CD4-positive, alpha-beta T cell treated with Interferon gamma for 1 hour (primary cell): ENCODE results near the gene HASPIN.

Experiments used
- DNase-seq: peaks from one replicate; pipeline ENCODE4 v3.0.0-alpha.2; 2020

The HASPIN gene

DNA sequence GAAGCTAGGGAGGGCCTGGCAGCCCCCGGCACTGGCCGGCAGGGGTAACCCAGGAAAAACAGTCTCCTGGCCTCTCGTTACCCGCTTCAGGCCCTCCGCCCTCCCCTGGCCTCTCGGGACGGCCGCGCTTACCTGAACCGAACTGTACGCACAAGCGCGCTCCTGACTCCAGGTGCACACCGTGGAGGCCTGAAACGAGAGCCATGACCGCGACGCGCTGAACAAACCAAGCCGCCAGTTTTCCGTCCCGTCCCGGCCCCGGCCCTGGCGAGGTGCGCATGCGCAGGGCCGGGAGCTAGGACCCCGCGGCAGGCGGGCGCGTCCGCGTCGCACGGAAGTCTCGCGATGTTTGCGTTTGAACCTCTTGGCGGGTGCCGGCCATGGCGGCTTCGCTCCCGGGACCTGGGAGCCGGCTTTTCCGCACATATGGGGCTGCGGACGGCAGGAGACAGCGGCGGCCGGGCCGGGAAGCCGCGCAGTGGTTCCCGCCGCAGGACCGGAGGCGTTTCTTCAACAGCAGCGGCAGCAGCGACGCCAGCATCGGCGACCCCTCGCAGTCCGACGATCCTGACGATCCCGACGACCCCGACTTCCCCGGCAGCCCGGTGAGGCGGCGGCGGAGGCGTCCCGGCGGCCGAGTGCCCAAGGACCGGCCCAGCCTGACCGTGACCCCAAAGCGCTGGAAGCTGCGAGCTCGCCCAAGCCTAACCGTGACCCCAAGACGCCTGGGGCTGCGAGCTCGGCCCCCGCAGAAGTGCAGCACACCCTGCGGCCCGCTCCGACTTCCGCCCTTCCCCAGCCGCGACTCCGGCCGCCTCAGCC lies at the start of gene HASPIN:
Gene HASPIN (plus strand): TSS at position 348 of the 822 bp plus-strand sequence. CDS start 33 bp downstream, at position 381.
- DNase-seq, result peak; percentile 89

DNA sequence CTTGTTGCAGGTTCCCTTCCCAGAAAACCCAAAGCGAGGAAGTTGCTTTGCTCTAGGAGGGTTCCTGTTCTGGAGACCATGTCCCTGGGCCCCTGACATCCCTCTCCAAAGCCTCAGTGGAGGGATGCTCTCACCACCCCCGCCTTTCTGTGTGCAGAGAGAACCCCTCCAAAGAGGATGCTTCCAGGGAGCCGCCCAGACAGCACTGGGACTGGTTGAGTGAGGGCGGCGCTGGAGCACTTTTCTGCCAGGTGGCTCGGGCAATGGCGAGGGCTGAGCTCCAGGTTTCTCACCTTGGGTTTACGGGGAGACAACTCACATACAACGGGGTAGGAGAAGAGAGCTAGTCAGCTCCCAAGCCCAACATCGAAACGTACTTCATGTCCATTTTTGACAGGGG lies 47.8 kb upstream of the HASPIN start:
- no peak for DNase-seq

DNA sequence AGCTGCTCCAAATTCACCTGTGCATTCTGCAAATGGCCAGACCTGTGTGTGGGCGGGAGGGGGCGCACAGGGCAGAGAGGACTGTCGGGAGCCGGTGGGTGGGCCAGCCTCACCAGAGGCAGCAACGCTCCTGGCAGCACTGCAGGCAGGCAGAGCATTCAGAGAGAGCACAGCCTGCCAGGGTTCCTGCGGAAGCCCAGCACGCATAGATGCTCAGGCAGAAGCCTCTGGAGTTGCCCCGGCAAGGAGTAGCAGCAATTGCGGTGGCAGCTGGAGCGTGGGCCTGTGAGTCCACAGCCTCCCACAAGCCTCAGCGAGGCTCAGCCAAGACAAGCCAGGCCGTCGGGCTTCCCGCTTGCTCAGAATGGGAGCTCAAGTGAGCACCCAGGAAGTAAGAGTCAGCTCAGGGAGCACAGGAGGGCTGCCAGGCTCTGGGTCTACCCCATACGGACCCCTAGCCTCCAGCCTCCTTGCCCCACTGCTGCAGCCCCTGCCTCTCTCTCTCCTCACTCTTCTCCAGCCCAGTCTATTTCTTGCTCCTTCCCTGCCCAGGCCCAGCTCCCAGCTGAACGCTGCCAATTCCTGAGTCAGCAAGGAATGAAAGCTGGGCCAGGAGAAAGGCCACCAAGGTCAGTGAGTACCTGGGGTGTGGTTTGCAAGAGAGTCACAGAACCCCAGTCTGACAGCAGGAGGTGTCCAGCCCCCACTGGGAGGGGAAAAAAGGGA lies 45.4 kb upstream of the HASPIN start:
- DNase-seq, result no peak

DNA sequence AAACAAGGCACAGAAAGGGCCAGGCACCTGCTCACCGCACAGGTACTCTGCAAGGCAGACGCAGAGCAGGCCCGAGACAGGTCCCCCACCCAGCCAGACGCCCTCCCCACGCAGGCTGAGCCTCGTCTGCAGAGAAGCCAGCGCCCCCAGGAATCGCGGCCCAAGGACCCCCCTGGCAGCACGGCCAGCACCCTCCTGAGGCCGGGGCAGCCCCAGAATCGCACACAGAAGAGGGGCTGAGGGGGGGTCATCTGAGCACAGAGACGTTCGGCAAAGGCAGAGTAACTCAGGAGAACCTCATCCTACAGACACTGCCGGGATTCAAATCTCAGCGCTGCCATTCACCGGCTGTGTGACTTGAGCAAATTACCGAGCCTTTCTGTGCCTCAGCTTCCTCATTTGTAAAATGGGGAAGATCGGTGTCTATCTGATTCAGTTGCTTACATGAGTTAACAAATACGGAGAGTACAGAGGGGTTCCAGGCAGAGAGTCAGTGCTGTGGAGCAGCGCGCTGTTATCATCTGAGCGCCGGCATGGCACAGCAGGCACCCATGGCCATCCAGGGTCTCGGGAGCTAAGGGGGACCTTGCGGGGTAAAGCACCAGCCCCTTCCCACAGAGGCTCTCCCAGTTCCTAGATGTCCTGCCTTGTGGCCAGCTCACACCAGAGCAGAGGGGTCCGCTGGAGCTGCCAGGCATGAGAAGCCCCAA lies 44.7 kb upstream of the HASPIN start:
- no peak for DNase-seq

DNA sequence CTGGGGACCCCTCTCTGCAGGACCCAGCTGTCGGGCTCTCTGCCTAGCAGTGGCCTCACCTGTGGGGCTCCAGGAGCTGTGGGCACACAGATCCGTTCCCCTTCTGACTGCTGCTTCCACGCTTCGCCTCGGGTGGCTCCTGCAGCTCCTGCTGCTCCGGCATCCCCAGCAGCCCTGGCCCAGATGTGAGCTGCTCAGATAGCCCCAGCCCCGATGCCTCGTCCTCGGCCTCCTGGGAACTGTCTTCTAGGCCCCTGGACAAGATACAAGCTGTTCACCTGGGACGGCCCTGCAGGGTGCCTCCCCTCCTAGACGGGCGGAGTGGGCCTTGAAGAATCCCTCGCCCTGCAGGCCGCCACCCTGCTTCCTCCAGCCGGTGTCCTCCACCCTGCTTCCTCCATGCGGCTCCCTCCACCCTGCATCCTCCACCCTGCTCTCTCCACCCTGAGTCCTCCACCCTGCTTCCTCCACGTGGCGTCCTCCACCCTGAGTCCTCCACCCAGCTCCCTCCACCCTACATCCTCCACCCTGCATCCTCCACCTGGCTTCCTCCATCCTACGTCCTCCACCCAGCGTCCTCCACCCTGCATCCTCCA lies 44.1 kb upstream of the HASPIN start:
- no peak for DNase-seq

DNA sequence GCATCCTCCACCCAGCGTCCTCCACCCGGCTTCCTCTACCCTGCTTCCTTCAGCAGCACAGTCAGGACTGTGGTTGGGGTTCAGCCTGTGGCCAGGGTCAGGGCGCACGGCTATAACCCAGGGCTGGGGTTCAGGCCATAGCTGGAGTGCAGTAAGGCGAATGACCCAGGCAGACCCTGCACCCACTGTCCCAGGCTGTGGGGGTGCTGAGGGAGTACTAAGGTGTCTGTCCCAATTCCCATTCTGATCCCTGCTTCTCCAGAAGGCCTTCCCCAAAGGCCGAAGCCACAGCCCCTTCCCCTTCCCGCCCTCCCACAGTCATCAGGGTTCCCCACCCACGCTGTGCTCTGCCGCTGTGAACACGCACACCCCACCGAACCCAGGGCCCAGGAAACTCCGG lies 42.6 kb upstream of the HASPIN start:
- no peak for DNase-seq

DNA sequence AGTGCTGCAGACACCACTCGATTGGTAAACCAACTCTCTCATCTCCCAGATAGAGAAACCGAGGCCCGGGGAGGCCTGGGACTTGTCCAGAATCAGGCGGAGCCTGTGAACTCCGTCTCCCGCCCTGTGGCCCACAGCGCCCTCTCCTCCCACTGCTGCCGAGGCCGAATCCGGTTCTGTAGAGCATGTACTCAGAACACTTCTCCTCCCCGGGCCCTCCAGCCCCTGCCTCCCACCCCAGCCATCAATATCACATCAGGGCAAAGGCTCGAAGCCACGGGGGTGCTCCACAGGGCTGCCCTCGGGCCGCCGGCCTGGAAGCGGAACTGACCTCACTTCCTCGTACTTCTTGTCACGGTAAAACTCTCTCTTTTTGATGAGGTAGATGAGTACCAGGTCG lies 42.1 kb upstream of the HASPIN start:
- no peak for DNase-seq

DNA sequence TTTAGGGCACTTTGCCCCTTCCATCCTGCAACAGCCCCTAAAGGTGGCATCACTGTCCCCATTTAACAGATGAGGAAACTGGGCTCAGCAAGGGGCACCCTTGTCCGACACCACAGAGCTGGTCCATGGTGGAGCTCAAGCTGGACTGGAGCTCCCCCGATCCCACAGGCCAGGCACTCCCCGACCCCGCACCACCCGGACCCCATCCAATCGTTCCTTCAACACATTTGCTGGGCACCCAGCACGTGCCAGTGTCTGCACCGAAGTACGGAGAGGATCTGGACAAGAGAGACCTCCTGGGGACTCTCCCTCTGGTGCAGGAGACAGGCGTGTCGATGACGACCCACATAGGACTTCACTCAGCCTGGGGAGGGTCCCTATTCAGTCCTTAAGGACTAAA lies 41.7 kb upstream of the HASPIN start:
- no peak for DNase-seq

DNA sequence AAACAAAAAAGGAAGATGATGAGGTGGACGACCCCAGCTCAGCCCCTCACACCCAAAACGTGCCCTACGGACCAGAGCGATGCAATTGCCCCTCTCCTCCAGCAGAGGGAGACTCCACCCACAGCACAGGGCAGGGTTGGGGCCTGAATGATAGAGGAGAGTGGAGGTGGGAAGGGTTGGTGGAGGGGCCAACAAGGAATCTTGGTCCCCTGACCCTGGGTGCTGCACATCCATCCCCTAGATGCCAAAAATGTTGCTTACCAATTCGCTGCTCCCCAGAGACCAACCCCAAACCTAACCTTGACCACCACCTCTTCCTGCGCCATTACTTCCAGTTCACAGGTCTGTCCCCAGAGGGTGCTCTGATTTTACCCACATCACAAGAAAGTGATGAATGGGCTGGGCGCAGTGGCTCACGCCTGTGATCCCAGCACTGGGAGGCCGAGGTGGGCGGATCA lies 40.6 kb upstream of the HASPIN start:
- peak; percentile 51 for DNase-seq

DNA sequence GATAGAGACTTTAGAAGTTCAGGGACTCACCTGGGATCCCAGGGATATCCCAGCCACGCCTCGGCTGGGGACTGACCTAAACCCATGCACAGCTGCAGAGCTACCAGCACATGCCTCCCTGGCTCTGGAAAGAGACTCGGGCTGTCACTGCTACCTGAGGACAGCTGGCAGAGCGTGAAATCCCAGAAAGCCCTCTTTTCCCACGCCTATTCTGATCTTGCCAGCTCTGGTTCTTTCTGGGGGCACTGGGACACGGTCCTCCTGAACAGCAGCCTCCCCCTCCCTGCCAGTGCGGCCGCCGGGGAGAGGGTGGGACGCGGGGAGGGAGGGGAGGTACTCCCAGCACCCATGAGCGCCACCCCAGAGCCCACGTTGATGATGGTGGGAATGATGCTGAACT lies 38.5 kb upstream of the HASPIN start:
- DNase-seq, result no peak

DNA sequence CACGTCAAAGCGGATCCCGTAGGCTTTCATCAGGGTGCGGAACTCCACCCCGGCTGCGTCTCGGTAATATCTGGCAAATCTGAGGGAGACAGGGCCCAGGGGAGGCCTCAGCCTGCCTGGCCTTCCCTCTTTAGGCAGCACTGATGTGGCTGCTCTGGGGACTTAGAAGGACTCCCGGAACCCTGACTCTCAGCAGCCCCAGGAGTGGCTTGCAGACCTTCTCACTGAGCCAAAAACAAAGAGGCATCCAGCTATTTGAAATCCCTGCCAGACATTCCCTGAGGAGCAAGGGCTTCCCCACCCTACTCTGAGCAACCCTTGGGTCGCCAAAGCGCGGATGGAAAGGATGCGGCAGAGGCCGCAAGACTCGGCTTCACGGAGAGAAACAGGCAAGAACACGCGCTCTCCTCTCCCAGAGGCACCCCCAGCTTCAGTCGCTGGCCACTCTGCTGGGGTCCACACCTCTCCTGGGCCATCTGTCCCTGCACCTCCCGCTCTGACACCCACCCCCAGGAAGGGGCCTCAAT lies 35.6 kb upstream of the HASPIN start:
- no peak for DNase-seq

DNA sequence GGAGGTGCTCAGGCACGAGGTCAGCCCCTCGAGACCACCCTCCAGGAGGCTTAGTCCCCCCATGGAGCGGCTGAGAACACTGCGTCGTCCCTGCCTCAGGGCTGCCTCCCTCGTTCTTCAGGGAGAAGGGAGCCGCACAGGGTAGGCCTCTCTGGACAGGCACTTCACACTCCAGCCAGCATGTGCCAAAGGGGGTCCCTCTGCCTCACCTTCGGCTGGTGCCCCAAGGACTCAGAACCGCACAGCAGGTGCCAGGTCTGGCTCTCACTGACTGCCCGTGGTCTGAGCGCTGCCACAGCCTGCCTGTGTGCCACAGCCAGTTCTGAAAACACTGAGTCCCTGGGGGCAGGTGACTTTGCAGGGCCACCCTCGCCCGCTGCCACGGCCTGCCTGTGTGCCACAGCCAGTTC lies 34.8 kb upstream of the HASPIN start:
- no peak for DNase-seq

DNA sequence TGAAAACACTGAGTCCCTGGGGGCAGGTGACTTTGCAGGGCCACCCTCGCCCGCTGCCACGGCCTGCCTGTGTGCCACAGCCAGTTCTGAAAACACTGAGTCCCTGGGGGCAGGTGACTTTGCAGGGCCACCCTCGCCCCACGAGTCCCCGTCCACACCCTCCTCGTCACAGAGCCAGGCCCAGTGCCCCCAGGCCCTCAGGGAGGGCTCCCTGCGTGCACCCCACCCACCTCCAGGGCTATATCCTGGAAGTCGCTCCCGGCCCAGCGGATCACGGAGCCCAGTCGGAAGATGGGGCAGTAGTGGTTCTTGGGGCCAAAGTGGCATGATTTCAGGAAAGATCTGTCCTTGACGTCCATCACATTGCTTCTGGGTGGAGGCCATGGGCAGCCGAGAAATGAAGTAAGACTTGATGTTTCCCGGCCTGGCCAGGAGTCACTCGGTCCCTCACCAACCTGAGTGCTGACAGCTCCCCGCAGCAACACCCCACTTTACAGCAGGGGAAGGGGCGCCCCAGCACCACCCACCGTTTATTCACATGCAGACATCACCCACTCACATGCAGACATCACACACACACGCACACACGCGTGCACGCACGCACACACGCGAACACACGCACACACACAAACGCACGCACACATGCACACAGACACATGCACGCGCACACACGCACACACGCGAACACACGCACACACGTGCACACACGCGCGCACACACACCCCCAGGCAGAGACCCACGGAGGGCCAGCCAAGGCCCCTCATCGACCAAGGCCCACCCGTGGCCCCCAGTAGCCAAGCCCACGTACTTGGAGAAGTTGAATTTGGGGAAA lies 34.2 kb upstream of the HASPIN start:
- DNase-seq, result no peak

DNA sequence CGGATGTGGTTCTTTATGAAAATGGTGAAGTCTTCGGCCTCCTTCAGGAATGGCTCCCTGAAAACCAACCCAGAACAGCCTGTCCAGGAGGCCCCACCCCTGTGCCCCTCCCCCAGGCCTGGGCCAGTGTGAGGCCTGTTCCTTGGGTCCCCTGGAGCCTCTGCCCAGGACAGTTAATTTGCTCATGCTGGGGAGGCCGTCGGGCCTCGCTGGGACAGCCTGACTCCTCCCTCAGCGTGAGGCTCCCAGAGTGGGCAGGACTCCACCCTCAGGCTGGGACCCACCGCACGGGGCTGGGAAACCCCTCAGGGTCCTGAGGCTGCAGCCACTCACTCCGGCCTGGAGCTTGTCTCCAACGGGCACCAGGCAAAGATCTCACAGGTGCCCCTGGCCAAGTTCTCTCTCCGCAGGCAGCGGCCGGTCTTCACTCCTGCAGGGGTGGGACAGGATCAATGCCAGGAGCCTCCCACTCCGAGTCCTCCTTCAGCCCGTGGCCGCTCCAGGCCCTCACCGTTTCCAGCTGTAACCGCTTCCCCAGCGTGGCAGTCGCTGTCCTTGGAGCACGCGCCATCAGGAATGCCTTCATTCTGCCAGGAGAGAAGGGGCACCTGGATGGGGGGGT lies 33.5 kb upstream of the HASPIN start:
- DNase-seq, result no peak

DNA sequence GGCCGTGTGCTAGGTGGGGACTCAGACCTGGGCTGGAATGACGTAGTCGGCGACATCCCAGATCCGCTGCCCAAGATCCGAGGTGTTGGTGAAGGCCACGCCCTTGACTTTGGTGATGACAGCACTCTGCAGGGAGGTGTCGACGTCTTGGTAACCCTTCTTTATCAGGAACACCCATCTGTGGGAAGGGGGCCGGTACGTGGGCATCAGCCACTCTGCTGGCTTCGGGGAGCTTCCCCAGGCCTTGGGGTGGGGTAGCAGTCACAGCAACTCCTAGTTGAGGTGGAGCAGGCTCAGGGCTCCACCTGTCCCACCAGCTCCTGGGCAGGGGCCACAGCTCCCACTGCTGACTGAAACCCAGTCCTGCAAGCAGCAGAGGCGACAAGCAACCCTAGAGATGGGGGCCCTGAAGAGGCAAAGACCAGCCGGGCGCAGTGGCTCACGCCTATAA lies 32.1 kb upstream of the HASPIN start:
- no peak for DNase-seq

DNA sequence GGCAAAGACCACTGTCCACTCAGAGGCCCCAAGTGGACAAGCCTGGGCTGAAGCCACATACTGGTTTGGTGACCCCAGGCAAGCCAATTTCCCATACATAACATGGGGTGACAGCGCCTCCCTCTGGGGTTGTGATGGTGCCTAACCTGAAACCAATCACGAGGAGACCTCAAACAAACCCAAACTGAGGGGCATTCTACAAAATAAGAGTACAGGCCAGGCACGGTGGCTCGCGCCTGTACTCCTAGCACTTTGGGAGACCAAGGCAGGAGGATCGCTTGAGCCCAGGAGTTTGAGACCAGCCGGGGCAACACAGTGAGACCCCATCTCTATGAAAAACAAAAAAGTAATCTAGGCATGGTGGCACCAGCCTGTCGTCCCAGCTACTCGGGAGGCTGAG lies 31.4 kb upstream of the HASPIN start:
- DNase-seq, result no peak

DNA sequence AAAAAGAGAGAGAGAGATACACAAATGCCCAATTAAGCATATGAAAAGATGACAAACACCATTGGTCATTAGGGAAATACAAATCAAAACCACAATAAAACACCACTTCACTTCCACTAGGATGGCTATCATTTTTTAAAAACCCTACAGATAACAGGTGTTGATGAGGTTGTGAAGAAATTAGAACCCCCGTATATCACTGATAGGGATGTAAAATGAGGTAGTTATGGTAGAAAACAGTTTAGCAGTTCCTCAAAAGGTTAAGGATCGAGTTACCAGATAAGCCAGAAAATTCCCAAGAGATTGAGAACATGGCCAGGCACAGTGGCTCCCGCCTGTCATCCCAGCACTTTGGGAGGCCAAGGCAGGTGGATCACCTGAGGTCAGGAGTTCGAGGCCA lies 30.6 kb upstream of the HASPIN start:
- no peak for DNase-seq

DNA sequence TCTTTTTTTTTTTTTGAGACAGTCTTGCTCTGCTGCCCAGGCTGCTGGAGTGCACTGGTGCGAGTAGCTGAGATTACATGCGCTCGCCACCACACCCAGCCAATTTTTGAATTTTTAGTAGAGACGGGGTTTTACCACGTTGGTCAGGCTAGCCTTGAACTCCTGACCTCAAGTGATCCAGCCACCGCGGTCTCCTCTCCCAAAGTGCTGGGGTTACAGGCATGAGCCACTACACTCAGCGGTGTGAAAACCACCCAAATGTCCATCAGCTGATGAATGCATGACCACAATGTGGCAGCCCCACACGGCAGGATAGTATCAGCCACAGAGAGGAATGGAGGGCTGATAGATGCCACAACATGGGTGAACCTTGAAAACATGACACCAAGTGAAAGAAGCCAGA lies 29.9 kb upstream of the HASPIN start:
- peak; percentile 61 for DNase-seq

DNA sequence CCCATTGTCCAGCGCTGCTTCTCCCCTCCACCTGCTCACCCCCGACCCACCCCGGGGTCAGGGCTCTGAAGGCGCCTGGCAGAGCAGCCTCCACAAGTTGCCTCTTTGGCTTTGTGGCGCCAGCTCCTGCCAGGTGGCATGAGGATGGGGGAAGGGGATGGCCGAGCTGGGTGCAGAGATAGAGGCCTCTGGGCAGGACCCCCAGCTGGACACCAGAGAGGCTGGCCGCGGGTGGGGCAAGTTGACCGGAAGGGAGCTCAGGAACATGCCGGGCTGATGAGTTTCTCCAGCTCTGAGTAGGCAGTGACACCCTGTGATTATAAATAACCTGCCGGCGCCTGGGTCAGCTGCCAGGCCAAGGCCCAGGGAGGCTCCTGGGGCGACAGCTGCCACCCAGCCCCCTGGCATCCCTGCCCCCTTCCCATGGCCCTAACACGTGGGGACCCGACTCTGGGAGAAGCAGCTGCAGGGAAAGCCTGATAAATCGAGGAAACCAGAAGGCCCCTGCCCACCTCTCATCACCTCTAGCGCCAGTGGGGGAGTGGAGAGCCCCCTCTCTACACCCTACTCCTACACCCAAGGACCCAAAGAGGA lies 28.5 kb upstream of the HASPIN start:
- no peak for DNase-seq

DNA sequence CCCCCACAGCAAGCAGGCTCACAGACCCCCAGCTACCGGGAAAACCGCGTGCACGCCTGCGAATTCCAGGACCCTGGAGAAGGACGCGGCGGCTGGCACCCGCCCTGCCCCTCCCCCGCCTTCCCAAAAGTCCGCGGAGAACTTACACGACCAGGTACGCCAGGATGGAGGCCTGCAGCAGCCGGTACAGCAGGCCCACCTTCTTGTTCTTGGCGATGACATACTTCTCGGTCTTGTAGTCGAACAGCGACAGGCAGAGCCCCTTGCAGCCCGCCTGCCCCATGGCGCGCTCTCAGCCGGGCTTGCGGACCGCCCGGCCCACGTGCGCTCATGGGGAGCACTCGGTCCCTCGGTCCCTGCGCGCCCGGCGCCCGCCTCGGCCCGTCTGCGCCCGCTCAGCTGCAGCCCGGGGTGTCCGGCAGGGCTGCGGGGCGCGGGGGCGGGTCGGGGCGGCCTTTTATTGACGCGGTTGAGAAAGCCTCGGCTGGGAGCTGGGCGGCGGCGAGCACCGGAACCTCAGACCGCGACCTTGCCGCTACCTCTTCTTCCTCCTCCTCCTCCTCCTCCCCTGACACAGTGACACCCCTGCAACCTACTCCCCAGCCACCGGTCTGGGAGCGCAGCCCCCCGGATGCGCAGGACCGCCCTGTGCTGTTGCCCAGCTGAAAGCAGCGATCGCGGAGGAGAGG lies 27.8 kb upstream of the HASPIN start, which contains the start of gene P2RX5:
Gene P2RX5 (minus strand): TSS at position 433 of the 689 bp plus-strand sequence. CDS start 150 bp downstream, at position 283.
- DNase-seq, result peak; percentile 64
